ENCODE data around the gene CANX. TPM values are rescaled to one million over a fixed set of nuclear protein-coding genes. Genes with fewer than 3 reads are reported as not detected.
"Not testable (repeated sequence)": the region's sequence is repeated elsewhere in the genome, so short reads cannot be mapped to it uniquely, and the experiment has no call there.

CANX gene, protein sequence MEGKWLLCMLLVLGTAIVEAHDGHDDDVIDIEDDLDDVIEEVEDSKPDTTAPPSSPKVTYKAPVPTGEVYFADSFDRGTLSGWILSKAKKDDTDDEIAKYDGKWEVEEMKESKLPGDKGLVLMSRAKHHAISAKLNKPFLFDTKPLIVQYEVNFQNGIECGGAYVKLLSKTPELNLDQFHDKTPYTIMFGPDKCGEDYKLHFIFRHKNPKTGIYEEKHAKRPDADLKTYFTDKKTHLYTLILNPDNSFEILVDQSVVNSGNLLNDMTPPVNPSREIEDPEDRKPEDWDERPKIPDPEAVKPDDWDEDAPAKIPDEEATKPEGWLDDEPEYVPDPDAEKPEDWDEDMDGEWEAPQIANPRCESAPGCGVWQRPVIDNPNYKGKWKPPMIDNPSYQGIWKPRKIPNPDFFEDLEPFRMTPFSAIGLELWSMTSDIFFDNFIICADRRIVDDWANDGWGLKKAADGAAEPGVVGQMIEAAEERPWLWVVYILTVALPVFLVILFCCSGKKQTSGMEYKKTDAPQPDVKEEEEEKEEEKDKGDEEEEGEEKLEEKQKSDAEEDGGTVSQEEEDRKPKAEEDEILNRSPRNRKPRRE
- total RNA-seq (2014; rRNA removed; shearing (Covaris generic)), result 466 and 488 TPM in 2 replicates
- 332 and 338 TPM in 2 replicates for polyA plus RNA-seq (2016; fragmentation: Nextera tagmentation; extraction: Ambion mirVana)

DNA sequence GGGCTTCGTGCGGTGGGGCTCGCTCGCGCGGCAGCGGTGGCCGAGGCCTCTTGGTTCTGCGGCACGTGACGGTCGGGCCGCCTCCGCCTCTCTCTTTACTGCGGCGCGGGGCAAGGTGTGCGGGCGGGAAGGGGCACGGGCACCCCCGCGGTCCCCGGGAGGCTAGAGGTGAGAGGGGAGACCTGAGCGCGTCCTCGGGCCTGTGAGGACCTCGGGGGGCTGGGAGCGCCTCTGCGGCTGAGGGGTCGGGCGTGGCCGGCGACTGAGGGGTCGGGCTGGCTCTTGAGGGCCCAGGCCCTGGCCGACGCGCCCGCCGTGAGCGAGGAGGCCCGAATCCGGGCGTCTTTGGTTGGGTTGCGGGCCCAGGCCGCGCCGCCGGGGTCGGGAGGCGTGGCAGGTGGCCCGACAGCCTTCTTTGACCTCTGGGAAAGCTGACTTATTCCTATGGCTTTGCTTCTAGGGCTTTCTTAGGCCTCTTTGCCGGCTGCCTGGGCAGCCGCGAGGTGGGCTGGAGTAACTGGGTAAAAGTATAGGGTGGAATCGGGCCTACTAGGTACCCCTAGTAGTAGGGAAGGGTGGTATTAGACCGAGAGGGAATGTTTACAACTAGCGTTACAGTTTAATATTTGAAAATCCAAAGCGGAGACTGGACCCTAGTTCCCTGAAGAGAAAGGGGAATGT lies at the start of gene CANX:
Gene CANX, plus strand, starts transcription at position 33 of the 681 bp plus-strand sequence. CDS start 6,715 bp downstream, outside the sequence.
- no peaks in the 10 kb centered on the region for H3K27me3 ChIP-seq (replicated peaks; ENCODE audit: insufficient read depth)
- H3F3A ChIP-seq (ENCODE audit: insufficient read depth), result peaks cover 4% of the 10 kb centered on the region; the same call in 1 of the 2 replicates
- DNase-seq, result peak; percentile 65
- H3K4me2 ChIP-seq (ENCODE audit: unreplicated experiment), result peak within 1 kb of the TSS; percentile 98
- H3K9me2 ChIP-seq (ENCODE audit: insufficient read depth), result no peaks in the 10 kb centered on the region
- 0 out of 2 replicates have a peak, but pooled peaks cover 4% of the 10 kb centered on the region for H4K20me1 ChIP-seq (ENCODE audit: insufficient read depth)
- H3K4me3 ChIP-seq, result peak within 1 kb of the TSS; percentile 95
- H3K36me3 ChIP-seq (ENCODE audit: low read depth), result peaks cover 4% of the 10 kb centered on the region; the same call in 1 of the 2 replicates
- H3K4me1 ChIP-seq (ENCODE audit: insufficient read depth), result peaks cover 8% of the 10 kb centered on the region; the same call in 1 of the 2 replicates
- in situ Hi-C loops (cut with MboI), result no loop called here
- peak within 1 kb of the TSS; percentile 67 for H2AFZ ChIP-seq
- peaks cover 58% of the 10 kb centered on the region for H3K79me2 ChIP-seq (ENCODE audit: insufficient read depth)
- WGBS, 2 experiments (ENCODE audit: low coverage in 1 of 2, low lambda C conversion rate in 2 of 2, missing lambda C conversion rate in 2 of 2), result 0 to 1% methylated on average over 27 to 49 of the region's 58 CpGs
- H3K27ac ChIP-seq, result peak within 1 kb of the TSS; percentile 97
- no peaks in the 10 kb centered on the region for H3K9me3 ChIP-seq (ENCODE audit: low read depth)
- TF ChIP-seq EZH2 (IDR thresholded peaks at IDR 0.05; ENCODE audit: insufficient read depth, poor library complexity, severe bottlenecking), result no peak
- TF ChIP-seq EZH2phosphoT487 (IDR thresholded peaks at IDR 0.05; ENCODE audit: insufficient read depth, low read depth), result no peak
- H3K9ac ChIP-seq, result peak within 1 kb of the TSS; percentile 98

DNA sequence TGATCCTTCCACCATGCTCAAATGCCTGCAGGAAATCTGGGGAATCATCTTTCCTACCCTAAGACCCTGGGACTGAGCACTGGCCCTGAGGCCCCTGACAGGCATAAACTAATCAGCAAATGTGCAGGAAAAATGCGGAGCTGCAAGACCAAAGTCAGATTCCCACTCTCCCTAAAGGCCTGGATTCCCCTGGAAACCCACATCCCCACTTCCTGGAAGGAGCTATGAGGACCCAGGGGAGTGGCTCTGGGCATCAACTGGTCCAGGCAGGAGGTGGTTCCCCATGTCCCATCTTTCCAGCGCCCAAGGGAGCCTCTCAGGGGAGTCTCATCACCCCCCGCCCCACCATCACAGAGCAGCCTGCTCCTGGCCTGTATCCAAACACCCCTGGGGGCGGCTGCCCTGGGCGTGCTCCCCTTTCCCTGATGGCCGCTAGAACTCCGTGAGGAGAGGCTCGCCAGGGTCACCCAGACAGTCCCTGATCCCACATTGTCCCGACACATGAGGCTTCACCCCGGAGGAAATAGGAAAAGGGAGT lies 49.5 kb upstream of the CANX start:
- H3K9me2 ChIP-seq (ENCODE audit: insufficient read depth); H3K9me3 ChIP-seq (ENCODE audit: low read depth); H3K4me3 ChIP-seq; H3K79me2 ChIP-seq (ENCODE audit: insufficient read depth); H2AFZ ChIP-seq; H3K36me3 ChIP-seq (ENCODE audit: low read depth); H3K9ac ChIP-seq; H4K20me1 ChIP-seq (ENCODE audit: insufficient read depth); H3K27ac ChIP-seq; in situ Hi-C loops (cut with MboI); H3K4me2 ChIP-seq (ENCODE audit: unreplicated experiment); H3K4me1 ChIP-seq (ENCODE audit: insufficient read depth); H3K27me3 ChIP-seq (replicated peaks; ENCODE audit: insufficient read depth); DNase-seq; H3F3A ChIP-seq (ENCODE audit: insufficient read depth): not testable (repeated sequence)
- 63 to 64% methylated on average over 10 of the region's 10 CpGs for WGBS, 2 experiments (ENCODE audit: low coverage in 1 of 2, low lambda C conversion rate in 2 of 2, missing lambda C conversion rate in 2 of 2)

DNA sequence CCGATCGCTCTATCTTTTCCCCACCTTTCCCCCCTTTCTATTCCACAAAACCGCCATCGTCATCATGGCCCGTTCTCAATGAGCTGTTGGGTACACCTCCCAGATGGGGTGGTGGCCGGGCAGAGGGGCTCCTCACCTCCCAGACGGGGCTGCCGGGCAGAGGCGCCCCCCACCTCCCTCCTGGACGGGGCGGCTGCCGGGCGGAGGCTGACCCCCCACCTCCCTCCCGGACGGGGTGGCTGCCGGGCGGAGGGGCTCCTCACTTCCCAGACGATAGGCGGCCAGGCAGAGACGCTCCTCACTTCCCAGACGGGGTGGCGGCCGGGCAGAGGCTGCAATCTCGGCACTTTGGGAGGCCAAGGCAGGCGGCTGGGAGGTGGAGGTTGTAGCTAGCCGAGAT lies 48.5 kb upstream of the CANX start:
- H3K27ac ChIP-seq; H3K9me2 ChIP-seq (ENCODE audit: insufficient read depth); H3K4me2 ChIP-seq (ENCODE audit: unreplicated experiment); in situ Hi-C loops (cut with MboI); H3K9ac ChIP-seq; H3K4me3 ChIP-seq; H3K27me3 ChIP-seq (replicated peaks; ENCODE audit: insufficient read depth); H2AFZ ChIP-seq; H3K4me1 ChIP-seq (ENCODE audit: insufficient read depth); H4K20me1 ChIP-seq (ENCODE audit: insufficient read depth); H3K36me3 ChIP-seq (ENCODE audit: low read depth); DNase-seq; H3K79me2 ChIP-seq (ENCODE audit: insufficient read depth); H3F3A ChIP-seq (ENCODE audit: insufficient read depth); H3K9me3 ChIP-seq (ENCODE audit: low read depth): not testable (repeated sequence)
- WGBS, 2 experiments (ENCODE audit: low coverage in 1 of 2, low lambda C conversion rate in 2 of 2, missing lambda C conversion rate in 2 of 2), result 83 to 87% methylated on average over 8 to 25 of the region's 26 CpGs

DNA sequence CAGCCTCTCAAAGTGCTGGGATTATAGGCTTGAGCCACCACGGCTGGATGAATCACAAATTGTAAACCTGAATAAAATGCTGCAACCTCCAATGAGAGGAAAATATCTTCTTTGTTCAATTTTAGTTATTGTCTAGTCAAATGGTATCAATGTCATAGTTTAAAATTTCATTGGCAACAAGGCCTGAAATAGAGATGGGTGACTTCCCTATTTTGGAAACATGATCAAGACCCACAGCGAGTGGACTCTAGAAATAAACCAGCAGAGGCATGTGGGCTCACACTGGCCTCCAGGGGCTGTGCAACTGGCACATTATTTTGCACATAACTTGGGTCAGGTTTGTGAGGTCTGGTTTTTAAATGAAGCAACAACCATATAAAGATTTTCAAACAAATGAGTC lies 45.6 kb upstream of the CANX start:
- H3F3A ChIP-seq (ENCODE audit: insufficient read depth); H3K79me2 ChIP-seq (ENCODE audit: insufficient read depth); H3K9me3 ChIP-seq (ENCODE audit: low read depth); H3K4me1 ChIP-seq (ENCODE audit: insufficient read depth); H3K27ac ChIP-seq; DNase-seq; H3K36me3 ChIP-seq (ENCODE audit: low read depth); H3K4me2 ChIP-seq (ENCODE audit: unreplicated experiment); H3K9ac ChIP-seq; in situ Hi-C loops (cut with MboI); H3K4me3 ChIP-seq; H3K9me2 ChIP-seq (ENCODE audit: insufficient read depth); H4K20me1 ChIP-seq (ENCODE audit: insufficient read depth); H2AFZ ChIP-seq; H3K27me3 ChIP-seq (replicated peaks; ENCODE audit: insufficient read depth): not testable (repeated sequence)
- WGBS, 2 experiments (ENCODE audit: low coverage in 1 of 2, low lambda C conversion rate in 2 of 2, missing lambda C conversion rate in 2 of 2), result 66 to 74% methylated on average over 2 of the region's 2 CpGs

DNA sequence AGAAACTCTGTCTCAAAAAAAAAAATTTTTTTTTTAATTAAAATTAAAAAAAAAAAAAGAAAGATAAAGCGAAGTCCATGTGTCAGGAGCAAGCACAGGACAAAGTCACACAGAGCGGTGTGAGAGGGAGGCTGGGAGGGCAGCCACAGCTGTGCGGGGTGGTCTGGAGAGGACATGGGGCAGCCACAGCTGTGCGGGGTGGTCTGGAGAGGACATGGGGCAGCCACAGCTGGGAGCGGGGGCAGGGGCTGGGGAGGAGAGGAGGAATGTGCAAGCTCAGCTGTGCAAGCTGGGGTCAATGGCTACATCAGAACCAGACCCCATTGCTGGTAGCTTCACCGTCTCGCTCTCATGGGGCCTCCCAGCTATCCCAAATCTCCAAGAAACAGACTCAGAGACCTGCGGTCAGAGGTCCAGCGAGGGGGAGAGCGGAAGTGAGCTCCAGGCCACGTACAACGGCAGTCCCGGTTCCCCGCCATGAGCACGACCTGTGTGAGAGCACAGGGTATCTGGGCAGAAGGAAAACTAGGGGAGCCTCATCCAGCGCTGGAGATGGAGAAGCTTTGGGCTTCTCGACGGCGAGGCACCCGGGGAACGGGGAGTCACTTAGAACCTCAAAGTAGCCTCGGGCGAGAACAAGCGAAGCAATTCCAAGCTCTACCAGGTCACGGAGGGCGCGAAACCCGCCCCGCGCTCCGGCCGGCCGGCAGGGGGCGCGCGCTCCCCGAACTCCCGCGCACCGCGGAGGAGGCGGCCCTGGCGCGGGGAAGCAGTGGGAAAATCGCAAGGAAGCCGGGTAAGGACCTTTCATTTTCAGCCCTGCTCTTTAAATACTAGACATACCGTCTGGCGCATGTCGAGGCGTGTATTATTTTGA lies 41.2 kb upstream of the CANX start:
- H3K4me2 ChIP-seq (ENCODE audit: unreplicated experiment); H3K9me2 ChIP-seq (ENCODE audit: insufficient read depth); H3K4me1 ChIP-seq (ENCODE audit: insufficient read depth); H3K36me3 ChIP-seq (ENCODE audit: low read depth); H3K79me2 ChIP-seq (ENCODE audit: insufficient read depth); H3K9me3 ChIP-seq (ENCODE audit: low read depth); H2AFZ ChIP-seq; H3K9ac ChIP-seq; in situ Hi-C loops (cut with MboI); H3K4me3 ChIP-seq; DNase-seq; H3K27me3 ChIP-seq (replicated peaks; ENCODE audit: insufficient read depth); H4K20me1 ChIP-seq (ENCODE audit: insufficient read depth); H3F3A ChIP-seq (ENCODE audit: insufficient read depth); H3K27ac ChIP-seq: not testable (repeated sequence)
- 32 to 45% methylated on average over 4 to 12 of the region's 50 CpGs for WGBS, 2 experiments (ENCODE audit: low coverage in 1 of 2, low lambda C conversion rate in 2 of 2, missing lambda C conversion rate in 2 of 2)

DNA sequence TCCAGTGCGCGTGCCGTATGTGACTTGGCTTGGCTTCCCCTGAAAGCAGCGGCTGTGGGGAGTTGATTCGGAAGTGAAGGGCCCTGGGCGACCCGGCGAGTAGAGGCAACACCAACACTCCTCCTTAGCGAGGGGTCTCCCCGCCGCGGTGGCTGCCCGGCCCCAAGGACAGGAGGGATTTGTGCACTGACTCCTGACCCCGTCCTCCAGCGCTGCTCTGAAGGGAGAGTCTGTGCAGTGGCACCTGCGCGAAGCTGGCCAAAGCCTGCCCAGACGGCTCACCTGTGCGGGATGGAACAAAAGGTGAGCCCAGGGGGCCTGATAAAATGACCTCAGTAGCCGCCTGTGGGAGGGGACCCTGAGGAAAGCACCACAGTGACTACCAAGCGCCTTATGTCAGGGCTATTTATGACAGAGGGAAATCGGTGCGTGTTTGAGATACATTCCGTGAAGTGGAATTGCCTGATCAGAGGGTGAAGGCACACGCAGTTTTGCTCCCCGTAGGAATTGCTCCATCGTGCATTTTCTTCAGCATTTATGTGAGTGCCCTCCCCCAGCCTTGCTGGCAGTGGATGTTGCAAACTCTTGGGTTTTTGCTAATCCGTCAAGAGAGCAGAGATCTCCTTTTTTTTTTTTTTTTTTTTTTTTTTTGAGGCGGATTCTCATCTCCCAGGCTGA lies 40.4 kb upstream of the CANX start:
- H2AFZ ChIP-seq, result peak overlapping the region; percentile 87
- in situ Hi-C loops (cut with MboI); H3K36me3 ChIP-seq (ENCODE audit: low read depth); H3K9me2 ChIP-seq (ENCODE audit: insufficient read depth); H4K20me1 ChIP-seq (ENCODE audit: insufficient read depth); H3K27ac ChIP-seq; H3K79me2 ChIP-seq (ENCODE audit: insufficient read depth); H3F3A ChIP-seq (ENCODE audit: insufficient read depth); H3K9me3 ChIP-seq (ENCODE audit: low read depth); H3K27me3 ChIP-seq (replicated peaks; ENCODE audit: insufficient read depth); H3K4me1 ChIP-seq (ENCODE audit: insufficient read depth): not testable (repeated sequence)
- peak overlapping the region; percentile 77 for H3K4me2 ChIP-seq (ENCODE audit: unreplicated experiment)
- peak overlapping the region; percentile 78 for H3K4me3 ChIP-seq
- 7% methylated on average over 9 to 10 of the region's 29 CpGs for WGBS, 2 experiments (ENCODE audit: low coverage in 1 of 2, low lambda C conversion rate in 2 of 2, missing lambda C conversion rate in 2 of 2)
- DNase-seq, result peak; percentile 69
- peak overlapping the region; percentile 70 for H3K9ac ChIP-seq

Data from GM23248 (cell line).